SJCRH30 (cell line): ENCODE results near the gene NETO1. TPM values are rescaled to one million over a fixed set of nuclear protein-coding genes. Genes with fewer than 3 reads are reported as not detected.

ENCODE experiments used
- DNase-seq, 2 experiments: peaks; one replicate each; pipeline ENCODE4 v3.0.0-alpha.2; 2015 to 2020
- H3K27ac ChIP-seq: fragments of 250-450 bp; sonication (Bioruptor Pico); 2 replicates; pipeline ENCODE4 v1.5.1; 2020; ENCODE audit warnings: mild to moderate bottlenecking, moderate library complexity
- H3K27me3 ChIP-seq: fragments of 250-450 bp; sonication (Bioruptor Pico); 2 replicates; pipeline ENCODE4 v1.5.1; 2020; ENCODE audit warnings: mild to moderate bottlenecking, moderate library complexity
- H3K36me3 ChIP-seq: fragments of 250-450 bp; sonication (Bioruptor Pico); 2 replicates; pipeline ENCODE4 v1.5.1; 2020; ENCODE audit warnings: mild to moderate bottlenecking, moderate library complexity
- H3K4me1 ChIP-seq: fragments of 250-450 bp; sonication (Bioruptor Pico); 2 replicates; pipeline ENCODE4 v1.5.1; 2020; ENCODE audit warnings: mild to moderate bottlenecking, moderate library complexity
- H3K4me3 ChIP-seq: fragments of 250-450 bp; sonication (Bioruptor Pico); 2 replicates; pipeline ENCODE4 v1.5.1; 2020; ENCODE audit warnings: mild to moderate bottlenecking, moderate library complexity
- H3K9me3 ChIP-seq: fragments of 250-450 bp; sonication (Bioruptor Pico); replicated peaks from 2 replicates; pipeline ENCODE4 v1.5.1; 2020; ENCODE audit warnings: mild to moderate bottlenecking, moderate library complexity
- total RNA-seq: library from RNA; depleted of rRNA; stranded (reverse); fragments of >200 nt; shearing (Covaris generic); gene quantifications from 2 replicates; pipeline ENCODE4 v1.2.3, GENCODE V29; 2014; rRNA removed

NETO1 gene
- total RNA-seq = not detected in 2 replicates

- Histone ChIP-seq H3K27ac (no peak within 1 kb of the TSS), H3K36me3 (no peaks in the 10 kb centered on the region), H3K27me3 (no peaks in the 10 kb centered on the region), H3K4me1 (no peaks in the 10 kb centered on the region), H3K4me3 (no peak within 1 kb of the TSS), H3K9me3 (no peaks in the 10 kb centered on the region)
- DNase-seq = no peak
Observed at GRCh38 chr18:72867746-72868584, at the start of gene NETO1. Gene NETO1 (minus strand): TSS chr18:72867987. CDS start chr18:72867291, 696 bp downstream.

- Histone ChIP-seq H3K4me1 (no peaks in the 10 kb centered on the region), H3K36me3 (no peaks in the 10 kb centered on the region), H3K9me3 (no peaks in the 10 kb centered on the region), H3K4me3 (no peak overlapping the region), H3K27me3 (no peaks in the 10 kb centered on the region), H3K27ac (no peak overlapping the region)
- DNase-seq = no peak
Observed at GRCh38 chr18:72910045-72910444, 42.3 kb upstream of the NETO1 start.

GRCh38 chr18:72908181-72908580 lies 40.4 kb upstream of the NETO1 start:
- H3K27me3 ChIP-seq = no peaks in the 10 kb centered on the region
- no peak overlapping the region for H3K27ac ChIP-seq
- no peaks in the 10 kb centered on the region for H3K4me1 ChIP-seq
- peak in 1 of 2 experiments; percentile 0 for DNase-seq
- H3K9me3 ChIP-seq = no peaks in the 10 kb centered on the region
- H3K4me3 ChIP-seq = no peak overlapping the region
- H3K36me3 ChIP-seq = no peaks in the 10 kb centered on the region

- Histone ChIP-seq H3K4me3 (no peak overlapping the region), H3K4me1 (no peaks in the 10 kb centered on the region), H3K27me3 (no peaks in the 10 kb centered on the region), H3K36me3 (no peaks in the 10 kb centered on the region), H3K9me3 (no peaks in the 10 kb centered on the region), H3K27ac (no peak overlapping the region)
- DNase-seq = no peak
Observed at GRCh38 chr18:72903033-72903432, 35.2 kb upstream of the NETO1 start.

- H3K27ac ChIP-seq = no peak overlapping the region
Observed at GRCh38 chr18:72899338-72899737, 31.6 kb upstream of the NETO1 start.

GRCh38 chr18:72898870-72899269 lies 31.1 kb upstream of the NETO1 start:
- Histone ChIP-seq H3K36me3 (no peaks in the 10 kb centered on the region), H3K27me3 (no peaks in the 10 kb centered on the region), H3K4me3 (no peak overlapping the region), H3K9me3 (no peaks in the 10 kb centered on the region), H3K27ac (no peak overlapping the region), H3K4me1 (no peaks in the 10 kb centered on the region)
- DNase-seq = no peak

More at GRCh38 chr18:72899338-72899737, 31.6 kb upstream of the NETO1 start:
- Histone ChIP-seq H3K9me3 (no peaks in the 10 kb centered on the region), H3K4me1 (no peaks in the 10 kb centered on the region), H3K4me3 (no peak overlapping the region), H3K27me3 (no peaks in the 10 kb centered on the region), H3K36me3 (no peaks in the 10 kb centered on the region)
- no peak for DNase-seq

- no peak overlapping the region for H3K4me3 ChIP-seq
- H3K36me3 ChIP-seq = no peaks in the 10 kb centered on the region
- H3K4me1 ChIP-seq = no peaks in the 10 kb centered on the region
- no peak overlapping the region for H3K27ac ChIP-seq
- no peaks in the 10 kb centered on the region for H3K9me3 ChIP-seq
- no peaks in the 10 kb centered on the region for H3K27me3 ChIP-seq
- no peak for DNase-seq
Observed at GRCh38 chr18:72895548-72895947, 27.8 kb upstream of the NETO1 start.

GRCh38 chr18:72878561-72878960 lies 10.8 kb upstream of the NETO1 start:
- Histone ChIP-seq H3K27ac (no peak overlapping the region), H3K9me3 (no peaks in the 10 kb centered on the region), H3K36me3 (no peaks in the 10 kb centered on the region), H3K4me3 (no peak overlapping the region), H3K27me3 (no peaks in the 10 kb centered on the region), H3K4me1 (no peaks in the 10 kb centered on the region)
- DNase-seq = no peak

GRCh38 chr18:72878143-72878542 lies 10.4 kb upstream of the NETO1 start:
- Histone ChIP-seq H3K36me3 (no peaks in the 10 kb centered on the region), H3K9me3 (no peaks in the 10 kb centered on the region), H3K4me1 (no peaks in the 10 kb centered on the region), H3K27me3 (no peaks in the 10 kb centered on the region), H3K4me3 (no peak overlapping the region), H3K27ac (no peak overlapping the region)
- no peak for DNase-seq

- Histone ChIP-seq H3K9me3 (no peaks in the 10 kb centered on the region), H3K36me3 (no peaks in the 10 kb centered on the region), H3K27ac (no peak overlapping the region), H3K27me3 (no peaks in the 10 kb centered on the region), H3K4me3 (no peak overlapping the region), H3K4me1 (no peaks in the 10 kb centered on the region)
- DNase-seq = no peak
Observed at GRCh38 chr18:72871091-72871490, 3.3 kb upstream of the NETO1 start.

GRCh38 chr18:72869226-72870185 lies 1.7 kb upstream of the NETO1 start:
- no peaks in the 10 kb centered on the region for H3K36me3 ChIP-seq
- H3K27me3 ChIP-seq = no peaks in the 10 kb centered on the region
- no peak overlapping the region for H3K27ac ChIP-seq
- DNase-seq = no peak
- H3K4me1 ChIP-seq = no peaks in the 10 kb centered on the region
- no peak overlapping the region for H3K4me3 ChIP-seq
- no peaks in the 10 kb centered on the region for H3K9me3 ChIP-seq

GRCh38 chr18:72868585-72869225 lies 918 bp upstream of the NETO1 start:
- H3K27ac ChIP-seq = no peak overlapping the region
- H3K4me1 ChIP-seq = no peaks in the 10 kb centered on the region
- H3K4me3 ChIP-seq = no peak overlapping the region
- no peaks in the 10 kb centered on the region for H3K36me3 ChIP-seq
- no peaks in the 10 kb centered on the region for H3K27me3 ChIP-seq
- no peak for DNase-seq
- no peaks in the 10 kb centered on the region for H3K9me3 ChIP-seq

- H3K9me3 ChIP-seq = no peaks in the 10 kb centered on the region
- no peaks in the 10 kb centered on the region for H3K36me3 ChIP-seq
- no peaks in the 10 kb centered on the region for H3K27me3 ChIP-seq
- DNase-seq = no peak
- no peak overlapping the region for H3K27ac ChIP-seq
- no peaks in the 10 kb centered on the region for H3K4me1 ChIP-seq
- H3K4me3 ChIP-seq = no peak overlapping the region
Observed at GRCh38 chr18:72866901-72867745, 664 bp downstream of the NETO1 start.

- no peaks in the 10 kb centered on the region for H3K9me3 ChIP-seq
- no peaks in the 10 kb centered on the region for H3K36me3 ChIP-seq
- H3K27ac ChIP-seq = no peak overlapping the region
- no peaks in the 10 kb centered on the region for H3K27me3 ChIP-seq
- no peak for DNase-seq
- no peaks in the 10 kb centered on the region for H3K4me1 ChIP-seq
- H3K4me3 ChIP-seq = no peak overlapping the region
Observed at GRCh38 chr18:72866442-72866900, 1.3 kb downstream of the NETO1 start.
